B cell (primary cell): ENCODE results near the gene PSMD12. TPM values are rescaled to one million over a fixed set of nuclear protein-coding genes. Genes with fewer than 3 reads are reported as not detected.

Experiments
- ATAC-seq: fragments of 200-7000 bp; cut with Tn5 transposase; one replicate; pipeline ENCODE4 v1.10.0; 2021; ENCODE audit warnings: low read depth, mild to moderate bottlenecking, moderate number of reproducible peaks, moderate library complexity
- CTCF ChIA-PET: fragments of 350-600 bp; sonication (Branson Sonifier 250); formaldehyde crosslinking; loops from one replicate; lab custom pipeline; 2021; ENCODE audit warnings: antibody characterized with exemption, inconsistent platforms; lab: Charles Lee
- POLR2A ChIA-PET: fragments of 350-600 bp; sonication (Branson Sonifier 250); formaldehyde crosslinking; loops from one replicate; lab custom pipeline; 2021; ENCODE audit warnings: antibody characterized with exemption; lab: Charles Lee
- DNase-seq: peaks from one replicate; pipeline ENCODE4 v3.0.0; 2013
- H2AFZ ChIP-seq: 2 replicates; pipeline ENCODE4 v1.6.1; 2012; ENCODE audit warnings: mild to moderate bottlenecking, low read depth, low read length; ENCODE audit not compliant: insufficient read depth, poor library complexity, severe bottlenecking
- H3K27ac ChIP-seq, 2 donors: 1 replicate in 1 of 2; 2 replicates in 1 of 2; pipeline ENCODE4 v1.5.1; 2012 to 2013; ENCODE audit warnings: low read length in 2 of 2, mild to moderate bottlenecking in 2 of 2, moderate library complexity in 1 of 2
- H3K27me3 ChIP-seq, 4 experiments: fragments of 200-600 bp in 1 of 4; sonication (generic) in 1 of 4; replicated peaks in 1 of 4; 1 replicate in 2 of 4; 2 replicates in 2 of 4; pipeline versions ENCODE4 v1.6.1 to v1.7.0; 2013 to 2016; ENCODE audit warnings: low read length in 3 of 4, mild to moderate bottlenecking in 2 of 4, mixed read lengths in 1 of 4, moderate library complexity in 1 of 4; ENCODE audit not compliant: insufficient read depth in 4 of 4, control insufficient read depth in 3 of 4; ENCODE audit errors: control extremely low read depth in 1 of 4
- H3K36me3 ChIP-seq, 2 experiments: replicated peaks in 1 of 2; 1 replicate in 1 of 2; 2 replicates in 1 of 2; pipeline versions ENCODE4 v1.6.1 to v1.7.1; 2013; ENCODE audit warnings: low read length in 1 of 2; ENCODE audit not compliant: insufficient read depth in 2 of 2, control insufficient read depth in 1 of 2; ENCODE audit errors: control extremely low read depth in 1 of 2, extremely low read depth in 1 of 2
- H3K4me1 ChIP-seq, 2 donors: fragments of 200-600 bp in 1 of 2; sonication (generic) in 1 of 2; 1 replicate in 1 of 2; 2 replicates in 1 of 2; pipeline versions ENCODE4 v1.5.1 to v1.6.1; 2013 to 2017; ENCODE audit warnings: low read length in 2 of 2; ENCODE audit not compliant: control insufficient read depth in 2 of 2, insufficient read depth in 2 of 2
- H3K4me2 ChIP-seq: replicated peaks from 2 replicates; pipeline ENCODE3; 2012; ENCODE audit warnings: mild to moderate bottlenecking, low read depth, low read length; ENCODE audit not compliant: poor library complexity, severe bottlenecking
- H3K4me3 ChIP-seq, 5 experiments: fragments of 200-600 bp in 1 of 5; sonication (generic) in 1 of 5; 1 replicate in 3 of 5; 2 replicates in 2 of 5; pipeline versions ENCODE4 v1.5.1 to v1.7.0; 2011 to 2016; ENCODE audit warnings: low read length in 4 of 5, mild to moderate bottlenecking in 4 of 5, low read depth in 2 of 5, control low read depth in 1 of 5, moderate library complexity in 1 of 5; ENCODE audit not compliant: insufficient read depth in 1 of 5; ENCODE audit errors: control extremely low read depth in 1 of 5, extremely low read depth in 1 of 5
- H3K79me2 ChIP-seq: fragments of 200-600 bp; sonication (generic); one replicate; pipeline ENCODE4 v1.6.0; 2016; ENCODE audit warnings: low read length; ENCODE audit not compliant: control insufficient read depth, insufficient read depth
- H3K9ac ChIP-seq: fragments of 200-600 bp; sonication (generic); 2 replicates; pipeline ENCODE4 v1.6.1; 2017; ENCODE audit warnings: mild to moderate bottlenecking, low read length, moderate library complexity
- H3K9me3 ChIP-seq, 3 donors: one replicate each; pipeline versions ENCODE4 v1.6.1 to v1.7.1; 2013; ENCODE audit warnings: low read length in 2 of 3; ENCODE audit not compliant: control insufficient read depth in 2 of 3, insufficient read depth in 1 of 3; ENCODE audit errors: control extremely low read depth in 1 of 3
- H4K20me1 ChIP-seq: 2 replicates; pipeline ENCODE4 v1.6.0; 2012; ENCODE audit warnings: mild to moderate bottlenecking, low read length; ENCODE audit not compliant: insufficient read depth, control insufficient read depth, poor library complexity, severe bottlenecking
- H3K27ac Mint-ChIP-seq: one replicate; pipeline ENCODE4 v1.8.0; 2021; ENCODE audit warnings: mixed read lengths
- H3K27me3 Mint-ChIP-seq: one replicate; pipeline ENCODE4 v1.8.0; 2021; ENCODE audit warnings: mixed read lengths
- H3K4me1 Mint-ChIP-seq: one replicate; pipeline ENCODE4 v1.8.0; 2021; ENCODE audit warnings: mixed read lengths
- H3K4me3 Mint-ChIP-seq: one replicate; pipeline ENCODE4 v1.8.0; 2021; ENCODE audit warnings: mixed read lengths
- H3K9me3 Mint-ChIP-seq: one replicate; pipeline ENCODE4 v1.8.0; 2022; ENCODE audit warnings: mixed read lengths; ENCODE audit not compliant: insufficient read depth
- EZH2 ChIP-seq: IDR thresholded peaks from 2 replicates; pipeline ENCODE4 v1.6.1; 2012; ENCODE audit warnings: borderline replicate concordance, low read depth, mild to moderate bottlenecking, moderate library complexity, low read length; ENCODE audit not compliant: insufficient read depth, poor library complexity, severe bottlenecking
- WGBS: methylation state at CpG from one replicate; pipeline ENCODE4 v1.1.5; 2013; ENCODE audit warnings: missing lambda C conversion rate; ENCODE audit not compliant: insufficient coverage; 5-methylcytosine and 5-hydroxymethylcytosine counted together
- intact Hi-C: fragments of 100-400 bp; cut with micrococcal nuclease; formaldehyde crosslinking; loops from one replicate; pipeline ENCODE4 v1.10.0; 2022
- polyA plus RNA-seq: library from polyadenylated mRNA; depleted of rRNA; stranded (reverse); fragments of >200 nt; gene quantifications from 2 replicates; pipeline ENCODE4 v1.2.3, GENCODE V29; 2012
- total RNA-seq, 2 donors: library from RNA; stranded (reverse); fragments of 120-200 nt in 1 of 2; gene quantifications; 1 replicate in 1 of 2; 2 replicates in 1 of 2; pipeline versions ENCODE4 v1.2.3 to v1.2.4, GENCODE V29; 2013 to 2022
- TF ChIP-seq, protein P1 (sequence below): fragments of 200-600 bp; IDR thresholded peaks from one replicate; pipeline ENCODE4 v1.8.0; 2022; ENCODE audit warnings: antibody characterized with exemption, mild to moderate bottlenecking

Gene PSMD12
- total and polyA plus RNA-seq, 2 donors (not counting 1 experiment from before 2014, with no cell fraction given): 6.4 to 36.7 TPM

DNA sequence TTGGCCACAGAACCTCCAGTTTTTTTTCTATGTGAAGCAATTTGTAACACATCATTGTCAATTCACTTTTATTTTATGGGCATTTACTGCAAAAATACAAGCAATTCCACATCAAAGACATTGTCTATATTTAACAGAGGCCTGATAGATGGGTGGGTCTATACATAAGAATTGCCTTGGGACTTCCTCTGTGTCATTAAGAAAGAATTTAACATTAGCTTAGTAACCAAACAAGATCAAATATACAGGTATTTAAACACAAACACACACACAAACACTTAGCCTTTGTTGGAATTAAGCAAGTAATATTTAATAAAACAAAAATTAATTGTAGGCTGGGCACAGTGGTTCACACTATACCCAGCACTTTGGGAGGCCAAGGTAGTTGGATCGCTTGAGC is 6.4 kb upstream of the PSMD12 start:
- ATAC-seq (no peak), DNase-seq (no peak)
- H3K36me3 ChIP-seq: no peaks in the 10 kb centered on the region
- ChIA-PET POLR2A (no interaction called here), CTCF (interaction anchor here (0.6 to 10.8 kb wide), 5 partner anchors 13 to 625 kb away, joined by 4 to 178 read pairs (median 5); no protein-coding TSS in a partner anchor)
- Mint-ChIP-seq H3K9me3 (no peaks in the 10 kb centered on the region), H3K27ac (no peak overlapping the region), H3K4me3 (no peak overlapping the region), H3K27me3 (no peaks in the 10 kb centered on the region), H3K4me1 (peaks cover 13% of the 10 kb centered on the region)
- no peaks in the 10 kb centered on the region for H3K27me3 ChIP-seq
- WGBS: 100% methylated on average over 1 of the region's 1 CpG
- intact Hi-C loops: loop anchor here (10.0 kb wide), 1 partner anchor 342 kb away; the partner anchor contains the start of gene NOL11
- H4K20me1 ChIP-seq: no peaks in the 10 kb centered on the region
- no peak overlapping the region for H3K9ac ChIP-seq
- peaks cover 14 to 17% of the 10 kb centered on the region in 2 donors for H3K4me1 ChIP-seq
- TF ChIP-seq EZH2: no peak
- TF ChIP-seq, protein P1, sequence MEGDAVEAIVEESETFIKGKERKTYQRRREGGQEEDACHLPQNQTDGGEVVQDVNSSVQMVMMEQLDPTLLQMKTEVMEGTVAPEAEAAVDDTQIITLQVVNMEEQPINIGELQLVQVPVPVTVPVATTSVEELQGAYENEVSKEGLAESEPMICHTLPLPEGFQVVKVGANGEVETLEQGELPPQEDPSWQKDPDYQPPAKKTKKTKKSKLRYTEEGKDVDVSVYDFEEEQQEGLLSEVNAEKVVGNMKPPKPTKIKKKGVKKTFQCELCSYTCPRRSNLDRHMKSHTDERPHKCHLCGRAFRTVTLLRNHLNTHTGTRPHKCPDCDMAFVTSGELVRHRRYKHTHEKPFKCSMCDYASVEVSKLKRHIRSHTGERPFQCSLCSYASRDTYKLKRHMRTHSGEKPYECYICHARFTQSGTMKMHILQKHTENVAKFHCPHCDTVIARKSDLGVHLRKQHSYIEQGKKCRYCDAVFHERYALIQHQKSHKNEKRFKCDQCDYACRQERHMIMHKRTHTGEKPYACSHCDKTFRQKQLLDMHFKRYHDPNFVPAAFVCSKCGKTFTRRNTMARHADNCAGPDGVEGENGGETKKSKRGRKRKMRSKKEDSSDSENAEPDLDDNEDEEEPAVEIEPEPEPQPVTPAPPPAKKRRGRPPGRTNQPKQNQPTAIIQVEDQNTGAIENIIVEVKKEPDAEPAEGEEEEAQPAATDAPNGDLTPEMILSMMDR: no peak
- no peak overlapping the region for H3K4me2 ChIP-seq
- H2AFZ ChIP-seq: no peak overlapping the region
- H3K79me2 ChIP-seq: no peaks in the 10 kb centered on the region
- no peak overlapping the region for H3K4me3 ChIP-seq
- no peaks in the 10 kb centered on the region for H3K9me3 ChIP-seq
- H3K27ac ChIP-seq: no peak overlapping the region

DNA sequence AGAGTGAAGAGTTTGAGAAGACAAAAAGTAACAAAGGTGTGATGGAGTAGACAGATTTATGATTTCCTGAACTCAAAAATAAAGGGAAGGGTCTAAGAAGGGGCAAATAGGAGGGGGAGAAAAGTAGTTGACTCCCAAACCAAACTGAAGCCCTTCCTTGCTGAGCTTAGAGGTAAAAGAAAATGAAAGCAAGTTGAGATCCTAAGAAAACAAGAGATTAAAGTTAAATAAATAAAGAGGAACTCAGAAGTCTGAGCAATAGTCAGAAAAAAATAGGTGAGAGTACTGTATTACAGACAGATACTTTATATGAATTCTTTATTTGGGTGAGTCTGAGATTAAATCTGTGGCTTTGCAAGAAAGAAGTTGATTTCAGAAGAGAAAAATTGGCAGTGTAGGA is 3.3 kb upstream of the PSMD12 start:
- H3K27ac Mint-ChIP-seq: no peak overlapping the region
- ChIA-PET CTCF (interaction anchor here (0.8 to 9.0 kb wide), 2 partner anchors 7 to 320 kb away, joined by 3 to 66 read pairs; partner anchors contain the start of gene PITPNC1), POLR2A (no interaction called here)
- H3K9me3 ChIP-seq: no peaks in the 10 kb centered on the region
- H3K4me2 ChIP-seq: no peak overlapping the region
- DNase-seq (no peak), ATAC-seq (no peak)
- intact Hi-C loops: loop anchor here (10.0 kb wide), 1 partner anchor 345 kb away; the partner anchor contains the start of gene NOL11
- H3K27ac ChIP-seq: no peak overlapping the region
- H3K4me3 ChIP-seq: no peak overlapping the region
- H3K4me1 Mint-ChIP-seq: peaks cover 23% of the 10 kb centered on the region
- H3K27me3 ChIP-seq: no peaks in the 10 kb centered on the region
- no peaks in the 10 kb centered on the region for H3K27me3 Mint-ChIP-seq
- no peak overlapping the region for H3K4me3 Mint-ChIP-seq
- no peaks in the 10 kb centered on the region for H4K20me1 ChIP-seq
- no peaks in the 10 kb centered on the region for H3K36me3 ChIP-seq
- no peak for TF ChIP-seq EZH2
- TF ChIP-seq, protein P1: no peak
- no peaks in the 10 kb centered on the region for H3K9me3 Mint-ChIP-seq
- H3K79me2 ChIP-seq: peaks cover 22% of the 10 kb centered on the region
- H3K9ac ChIP-seq: no peak overlapping the region
- H3K4me1 ChIP-seq: peaks cover 20 to 26% of the 10 kb centered on the region in 2 donors
- H2AFZ ChIP-seq: no peak overlapping the region
